ENCODE results near the gene WDR86.

The WDR86 gene

GRCh38 chr7:151426441-151426903, 16.6 kb upstream of the WDR86 start:
- TF ChIP-seq CTCF (IDR thresholded peaks at IDR 0.05; ENCODE audit: extremely low read depth, missing control alignments) = no peak
- no peak for DNase-seq (ENCODE audit: low spot score)

- no peak for TF ChIP-seq CTCF (IDR thresholded peaks at IDR 0.05; ENCODE audit: extremely low read depth, missing control alignments)
- no peak for DNase-seq (ENCODE audit: low spot score)
Observed at GRCh38 chr7:151425670-151426440, 16.0 kb upstream of the WDR86 start.

GRCh38 chr7:151424799-151425198, 15.0 kb upstream of the WDR86 start:
- DNase-seq (ENCODE audit: low spot score) = no peak
- TF ChIP-seq CTCF (IDR thresholded peaks at IDR 0.05; ENCODE audit: extremely low read depth, missing control alignments) = no peak

- DNase-seq (ENCODE audit: low spot score) = no peak
- no peak for TF ChIP-seq CTCF (IDR thresholded peaks at IDR 0.05; ENCODE audit: extremely low read depth, missing control alignments)
Observed at GRCh38 chr7:151423936-151424335, 14.1 kb upstream of the WDR86 start.

- DNase-seq (ENCODE audit: low spot score) = no peak
- no peak for TF ChIP-seq CTCF (IDR thresholded peaks at IDR 0.05; ENCODE audit: extremely low read depth, missing control alignments)
Observed at GRCh38 chr7:151423226-151423625, 13.4 kb upstream of the WDR86 start.

- no peak for TF ChIP-seq CTCF (IDR thresholded peaks at IDR 0.05; ENCODE audit: extremely low read depth, missing control alignments)
- DNase-seq (ENCODE audit: low spot score) = no peak
Observed at GRCh38 chr7:151422212-151422611, 12.4 kb upstream of the WDR86 start.

GRCh38 chr7:151420144-151420543, 10.3 kb upstream of the WDR86 start:
- no peak for TF ChIP-seq CTCF (IDR thresholded peaks at IDR 0.05; ENCODE audit: extremely low read depth, missing control alignments)
- no peak for DNase-seq (ENCODE audit: low spot score)

Data from GM20000 (cell line).